ENCODE results near the gene AHDC1.

GRCh38 chr1:27618341-27619082 lies 14.6 kb upstream of the AHDC1 start:
- TF ChIP-seq, protein P1, sequence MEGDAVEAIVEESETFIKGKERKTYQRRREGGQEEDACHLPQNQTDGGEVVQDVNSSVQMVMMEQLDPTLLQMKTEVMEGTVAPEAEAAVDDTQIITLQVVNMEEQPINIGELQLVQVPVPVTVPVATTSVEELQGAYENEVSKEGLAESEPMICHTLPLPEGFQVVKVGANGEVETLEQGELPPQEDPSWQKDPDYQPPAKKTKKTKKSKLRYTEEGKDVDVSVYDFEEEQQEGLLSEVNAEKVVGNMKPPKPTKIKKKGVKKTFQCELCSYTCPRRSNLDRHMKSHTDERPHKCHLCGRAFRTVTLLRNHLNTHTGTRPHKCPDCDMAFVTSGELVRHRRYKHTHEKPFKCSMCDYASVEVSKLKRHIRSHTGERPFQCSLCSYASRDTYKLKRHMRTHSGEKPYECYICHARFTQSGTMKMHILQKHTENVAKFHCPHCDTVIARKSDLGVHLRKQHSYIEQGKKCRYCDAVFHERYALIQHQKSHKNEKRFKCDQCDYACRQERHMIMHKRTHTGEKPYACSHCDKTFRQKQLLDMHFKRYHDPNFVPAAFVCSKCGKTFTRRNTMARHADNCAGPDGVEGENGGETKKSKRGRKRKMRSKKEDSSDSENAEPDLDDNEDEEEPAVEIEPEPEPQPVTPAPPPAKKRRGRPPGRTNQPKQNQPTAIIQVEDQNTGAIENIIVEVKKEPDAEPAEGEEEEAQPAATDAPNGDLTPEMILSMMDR (conservative IDR thresholded peaks at IDR 0.05 in 1 of 2, IDR thresholded peaks at IDR 0.05 in 1 of 2; ENCODE audit: low read depth in 1 of 2, low read length in 2 of 2): no peak
- no peak for TF ChIP-seq EZH2 (IDR thresholded peaks at IDR 0.05; ENCODE audit: low read length, missing control alignments)

Data from fibroblast of lung (primary cell).